Measurements from ENCODE around the gene DDB1. TPM values are rescaled to one million over a fixed set of nuclear protein-coding genes. Genes with fewer than 3 reads are reported as not detected.

The DDB1 gene
- total RNA-seq, 2 donors from 2014 or later: 70.6 to 91.0 TPM

DNA sequence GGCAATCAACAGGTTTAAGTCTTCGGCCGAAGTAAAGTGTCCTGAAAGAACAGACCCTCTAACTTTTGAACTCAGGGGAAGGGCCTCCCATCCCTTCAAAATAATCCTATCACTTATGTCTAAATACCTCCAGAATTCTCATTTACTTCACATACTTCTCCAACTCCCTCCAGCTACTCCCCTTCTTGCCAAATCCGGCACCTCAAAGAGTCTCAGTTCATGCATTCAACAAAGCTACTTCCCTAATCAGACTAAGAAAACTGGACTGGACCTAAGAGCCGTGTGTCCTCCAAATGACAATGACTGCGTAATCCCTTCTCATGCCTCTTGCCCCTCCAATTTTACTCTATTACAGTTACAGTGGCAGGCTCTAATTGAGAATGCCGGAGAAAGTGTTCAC, 1.3 kb downstream of the DDB1 start:
- no peak overlapping the region for H3K4me3 ChIP-seq
- no peak overlapping the region for H3K27ac ChIP-seq
- no peaks in the 10 kb centered on the region for H3K27me3 ChIP-seq
- no peaks in the 10 kb centered on the region for H3K9me3 ChIP-seq
- H3K4me1 ChIP-seq: peaks cover 53% of the 10 kb centered on the region
- TF ChIP-seq, protein P1, sequence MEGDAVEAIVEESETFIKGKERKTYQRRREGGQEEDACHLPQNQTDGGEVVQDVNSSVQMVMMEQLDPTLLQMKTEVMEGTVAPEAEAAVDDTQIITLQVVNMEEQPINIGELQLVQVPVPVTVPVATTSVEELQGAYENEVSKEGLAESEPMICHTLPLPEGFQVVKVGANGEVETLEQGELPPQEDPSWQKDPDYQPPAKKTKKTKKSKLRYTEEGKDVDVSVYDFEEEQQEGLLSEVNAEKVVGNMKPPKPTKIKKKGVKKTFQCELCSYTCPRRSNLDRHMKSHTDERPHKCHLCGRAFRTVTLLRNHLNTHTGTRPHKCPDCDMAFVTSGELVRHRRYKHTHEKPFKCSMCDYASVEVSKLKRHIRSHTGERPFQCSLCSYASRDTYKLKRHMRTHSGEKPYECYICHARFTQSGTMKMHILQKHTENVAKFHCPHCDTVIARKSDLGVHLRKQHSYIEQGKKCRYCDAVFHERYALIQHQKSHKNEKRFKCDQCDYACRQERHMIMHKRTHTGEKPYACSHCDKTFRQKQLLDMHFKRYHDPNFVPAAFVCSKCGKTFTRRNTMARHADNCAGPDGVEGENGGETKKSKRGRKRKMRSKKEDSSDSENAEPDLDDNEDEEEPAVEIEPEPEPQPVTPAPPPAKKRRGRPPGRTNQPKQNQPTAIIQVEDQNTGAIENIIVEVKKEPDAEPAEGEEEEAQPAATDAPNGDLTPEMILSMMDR (IDR thresholded peaks at IDR 0.05): no peak
- no peak for TF ChIP-seq POLR2A (IDR thresholded peaks at IDR 0.05)
- DNase-seq (no peak), ATAC-seq (no peak)
- peaks cover 0 to 8% of the 10 kb centered on the region in 2 donors for H3K36me3 ChIP-seq (replicated peaks in 1 of 2; ENCODE audit: insufficient read depth in 1 of 2, low read depth in 2 of 2)
- WGBS, 2 donors: 39 to 43% methylated on average over 6 of the region's 6 CpGs
- intact Hi-C loops (cut with DNase I): no loop called here

DNA sequence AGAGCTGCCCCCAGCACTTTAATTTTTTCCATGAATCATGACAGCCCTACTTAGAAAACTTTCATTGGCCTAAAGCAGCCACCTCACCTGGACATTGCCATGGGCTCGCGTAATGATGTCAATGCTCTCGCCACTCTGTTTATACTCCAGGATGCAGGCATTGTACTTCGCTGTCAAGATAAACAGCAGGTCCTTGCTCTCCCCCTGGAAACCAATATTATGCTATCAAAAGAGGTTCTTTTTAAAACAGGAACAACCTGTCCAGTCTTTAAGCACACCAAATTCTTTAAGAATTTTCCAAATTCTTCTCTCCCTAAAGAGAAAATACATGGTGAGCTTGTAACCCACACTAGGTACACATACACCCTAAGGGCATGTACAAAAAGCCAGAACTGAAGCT, 3.0 kb downstream of the DDB1 start:
- intact Hi-C loops (cut with DNase I): no loop called here
- H3K4me1 ChIP-seq: peaks cover 35% of the 10 kb centered on the region
- ATAC-seq: no peak
- WGBS, 2 donors: 82 to 86% methylated on average over 4 of the region's 4 CpGs
- H3K9me3 ChIP-seq: no peaks in the 10 kb centered on the region
- TF ChIP-seq, protein P1 (IDR thresholded peaks at IDR 0.05): no peak
- no peak for TF ChIP-seq POLR2A (IDR thresholded peaks at IDR 0.05)
- H3K4me3 ChIP-seq: no peak overlapping the region
- peaks cover 4 to 14% of the 10 kb centered on the region in 2 donors for H3K36me3 ChIP-seq (replicated peaks in 1 of 2; ENCODE audit: insufficient read depth in 1 of 2, low read depth in 2 of 2)
- H3K27me3 ChIP-seq: no peaks in the 10 kb centered on the region
- DNase-seq: no peak
- H3K27ac ChIP-seq: no peak overlapping the region

DNA sequence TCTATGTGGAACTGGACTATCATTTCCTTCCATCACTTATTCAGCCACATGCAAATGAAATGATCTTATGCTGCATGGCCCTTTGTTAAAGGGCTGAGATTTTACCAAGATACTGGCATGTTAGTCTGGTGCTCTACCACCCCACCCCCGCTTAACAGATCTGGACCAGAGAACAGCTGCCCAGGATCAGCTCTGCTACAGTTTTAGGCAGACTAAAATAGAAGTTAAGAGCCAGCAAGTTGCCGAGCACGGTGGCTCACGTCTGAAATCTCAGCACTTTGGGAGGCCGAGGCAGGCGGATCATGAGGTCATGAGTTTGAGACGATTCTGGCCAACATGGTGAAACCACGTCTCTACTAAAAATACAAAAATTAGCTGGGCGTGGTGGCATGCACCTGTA, 4.6 kb downstream of the DDB1 start:
- 85 to 87% methylated on average over 9 of the region's 9 CpGs for WGBS, 2 donors
- TF ChIP-seq, protein P1 (IDR thresholded peaks at IDR 0.05): no peak
- no peak for TF ChIP-seq POLR2A (IDR thresholded peaks at IDR 0.05)
- Histone ChIP-seq H3K27me3 (no peaks in the 10 kb centered on the region), H3K9me3 (no peaks in the 10 kb centered on the region), H3K4me1 (peaks cover 21% of the 10 kb centered on the region), H3K36me3 (replicated peaks in 1 of 2; ENCODE audit: insufficient read depth in 1 of 2, low read depth in 2 of 2) (peaks cover 4 to 22% of the 10 kb centered on the region in 2 donors), H3K27ac (no peak overlapping the region), H3K4me3 (no peak overlapping the region)
- intact Hi-C loops (cut with DNase I): no loop called here
- DNase-seq: no peak
- no peak for ATAC-seq

DNA sequence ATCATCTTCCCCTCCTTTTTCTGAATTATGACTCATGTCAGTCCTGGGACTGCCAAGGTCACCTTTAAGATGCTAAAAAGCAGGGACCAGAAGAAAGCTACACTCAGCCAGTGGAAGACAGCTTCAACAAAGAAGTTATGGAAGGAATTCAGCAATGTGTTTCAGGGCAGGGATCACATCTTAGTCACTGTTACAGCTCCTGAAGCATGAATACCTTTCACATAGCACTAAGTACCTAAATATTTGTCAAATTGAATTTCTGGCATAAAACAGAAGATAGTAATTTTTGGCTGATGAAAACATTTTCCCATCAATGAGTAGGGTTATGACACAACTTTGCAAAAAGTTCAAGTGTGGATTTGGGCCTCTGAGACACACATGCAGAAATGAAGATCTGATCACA, 5.2 kb downstream of the DDB1 start:
- Histone ChIP-seq H3K4me1 (peaks cover 21% of the 10 kb centered on the region), H3K4me3 (no peak overlapping the region), H3K36me3 (replicated peaks in 1 of 2; ENCODE audit: insufficient read depth in 1 of 2, low read depth in 2 of 2) (peaks cover 8 to 28% of the 10 kb centered on the region in 2 donors), H3K27me3 (no peaks in the 10 kb centered on the region), H3K9me3 (no peaks in the 10 kb centered on the region), H3K27ac (no peak overlapping the region)
- ATAC-seq (no peak), DNase-seq (no peak)
- intact Hi-C loops (cut with DNase I): no loop called here
- TF ChIP-seq, protein P1 (IDR thresholded peaks at IDR 0.05): no peak
- no peak for TF ChIP-seq POLR2A (IDR thresholded peaks at IDR 0.05)

DNA sequence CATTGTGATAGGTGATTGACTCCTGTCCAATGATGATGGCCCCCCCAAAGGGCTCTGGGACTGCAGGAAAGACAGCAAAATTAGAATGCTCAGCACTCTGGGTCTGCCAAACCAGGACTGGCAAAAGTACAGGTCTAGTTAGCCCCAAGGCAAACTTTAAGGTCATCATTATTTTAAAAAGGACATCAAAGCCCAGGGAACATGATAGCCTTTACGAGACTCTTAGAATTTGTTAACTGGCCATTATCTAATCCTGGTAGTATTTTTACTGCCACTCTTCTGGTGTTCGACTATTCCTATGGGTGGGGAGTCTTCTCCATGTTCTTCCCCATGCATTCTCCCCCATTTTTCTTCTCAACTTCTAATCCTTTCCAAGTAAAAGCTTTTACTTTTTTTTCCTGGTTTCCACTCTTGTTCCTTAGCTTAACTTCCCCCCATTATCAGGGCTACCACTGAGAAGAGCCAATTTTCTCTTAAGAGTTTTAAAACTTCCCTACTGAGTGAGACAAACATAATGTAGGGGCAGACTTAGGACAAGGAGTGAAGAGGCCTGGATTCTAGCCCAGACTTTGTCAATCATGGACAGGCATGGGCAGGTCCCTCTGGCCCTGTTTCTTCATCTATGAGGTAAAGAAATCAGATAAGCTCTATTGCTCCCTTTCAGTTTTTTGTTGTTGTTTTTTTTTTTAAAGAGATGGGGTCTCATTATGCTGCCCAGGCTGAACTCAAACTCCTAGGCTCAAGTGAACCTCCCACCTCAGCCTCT, 7.1 kb downstream of the DDB1 start:
- TF ChIP-seq POLR2A (IDR thresholded peaks at IDR 0.05): no peak
- TF ChIP-seq, protein P1 (IDR thresholded peaks at IDR 0.05): no peak
- peaks cover 8% of the 10 kb centered on the region for H3K4me1 ChIP-seq
- intact Hi-C loops (cut with DNase I): no loop called here
- 80 to 90% methylated on average over 2 of the region's 2 CpGs for WGBS, 2 donors
- no peaks in the 10 kb centered on the region for H3K27me3 ChIP-seq
- H3K4me3 ChIP-seq: no peak overlapping the region
- H3K36me3 ChIP-seq (replicated peaks in 1 of 2; ENCODE audit: insufficient read depth in 1 of 2, low read depth in 2 of 2): peaks cover 21 to 33% of the 10 kb centered on the region in 2 donors
- ATAC-seq (no peak), DNase-seq (no peak)
- H3K27ac ChIP-seq: no peak overlapping the region
- no peaks in the 10 kb centered on the region for H3K9me3 ChIP-seq
